Loucy (cell line): Measurements from ENCODE around the gene BRSK2.

Experiments used
- CTCF ChIP-seq: fragments of 200-600 bp; sonication (generic); conservative IDR thresholded peaks from 2 replicates; pipeline ENCODE4 v1.5.1; 2014; ENCODE audit warnings: mild to moderate bottlenecking, antibody characterized with exemption, low read length
- EZH2phosphoT487 ChIP-seq: fragments of 200-600 bp; IDR thresholded peaks from 2 replicates; pipeline ENCODE4 v1.6.1; 2018; ENCODE audit warnings: antibody characterized with exemption, mild to moderate bottlenecking, moderate library complexity, borderline replicate concordance

- no peak for TF ChIP-seq CTCF
- no peak for TF ChIP-seq EZH2phosphoT487
Measured at GRCh38 chr11:1401656-1402221, 12.0 kb downstream of the BRSK2 start.
